Upper lobe of left lung (tissue), 4 donors: Measurements from ENCODE around the gene R3HDM4.

Experiments
- POLR2A ChIP-seq, 4 donors: fragments of 450-650 bp; IDR thresholded peaks; one replicate each; pipeline ENCODE4 v1.5.1; 2016 to 2017; ENCODE audit warnings: antibody characterized with exemption in 4 of 4, mild to moderate bottlenecking in 2 of 4
- TF ChIP-seq, protein P1 (sequence below), 6 experiments: fragments of 450-650 bp in 4 of 6; fragments of 200-600 bp in 2 of 6; sonication (generic) in 2 of 6; IDR thresholded peaks; one replicate each; pipeline ENCODE4 v1.5.1; 2016 to 2019; ENCODE audit warnings: antibody characterized with exemption in 6 of 6

DNA sequence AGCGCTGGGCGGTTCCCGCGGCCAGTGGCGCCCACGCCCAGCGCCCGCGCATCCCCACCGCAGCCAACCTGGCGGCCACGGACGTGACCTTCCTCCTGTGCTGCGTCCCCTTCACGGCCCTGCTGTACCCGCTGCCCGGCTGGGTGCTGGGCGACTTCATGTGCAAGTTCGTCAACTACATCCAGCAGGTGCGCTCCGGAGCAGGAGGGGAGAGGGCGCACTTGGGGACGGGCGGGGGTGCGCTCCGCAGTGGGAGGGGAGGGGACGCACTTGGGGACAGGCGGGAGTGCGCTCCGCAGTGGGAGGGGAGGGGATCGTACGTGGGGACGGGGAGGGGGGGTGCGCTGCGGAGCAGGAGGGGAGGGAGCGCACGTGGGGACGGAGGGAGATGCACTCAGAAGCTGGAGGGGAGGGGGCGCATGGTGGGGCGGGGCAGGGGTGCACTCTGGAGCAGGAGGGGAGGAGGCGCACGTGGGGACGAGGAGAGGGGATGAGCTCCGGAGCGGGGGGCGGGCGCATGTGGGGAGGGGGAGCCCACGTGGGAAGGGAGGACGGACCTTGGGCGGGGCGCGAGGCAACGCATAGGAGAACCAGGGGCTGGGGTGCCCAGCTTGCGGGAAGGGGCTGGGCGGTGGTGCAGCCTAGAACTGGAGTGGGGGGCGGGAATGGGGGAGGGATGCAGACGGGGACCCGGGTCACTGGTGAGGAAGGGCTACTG is 5.6 kb upstream of the R3HDM4 start:
- TF ChIP-seq, protein P1, sequence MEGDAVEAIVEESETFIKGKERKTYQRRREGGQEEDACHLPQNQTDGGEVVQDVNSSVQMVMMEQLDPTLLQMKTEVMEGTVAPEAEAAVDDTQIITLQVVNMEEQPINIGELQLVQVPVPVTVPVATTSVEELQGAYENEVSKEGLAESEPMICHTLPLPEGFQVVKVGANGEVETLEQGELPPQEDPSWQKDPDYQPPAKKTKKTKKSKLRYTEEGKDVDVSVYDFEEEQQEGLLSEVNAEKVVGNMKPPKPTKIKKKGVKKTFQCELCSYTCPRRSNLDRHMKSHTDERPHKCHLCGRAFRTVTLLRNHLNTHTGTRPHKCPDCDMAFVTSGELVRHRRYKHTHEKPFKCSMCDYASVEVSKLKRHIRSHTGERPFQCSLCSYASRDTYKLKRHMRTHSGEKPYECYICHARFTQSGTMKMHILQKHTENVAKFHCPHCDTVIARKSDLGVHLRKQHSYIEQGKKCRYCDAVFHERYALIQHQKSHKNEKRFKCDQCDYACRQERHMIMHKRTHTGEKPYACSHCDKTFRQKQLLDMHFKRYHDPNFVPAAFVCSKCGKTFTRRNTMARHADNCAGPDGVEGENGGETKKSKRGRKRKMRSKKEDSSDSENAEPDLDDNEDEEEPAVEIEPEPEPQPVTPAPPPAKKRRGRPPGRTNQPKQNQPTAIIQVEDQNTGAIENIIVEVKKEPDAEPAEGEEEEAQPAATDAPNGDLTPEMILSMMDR (IDR thresholded peaks at IDR 0.05), result no peak
- TF ChIP-seq POLR2A (IDR thresholded peaks at IDR 0.05), result no peak
